Measurements from ENCODE around the gene ZMAT5. TPM values are rescaled to one million over a fixed set of nuclear protein-coding genes. Genes with fewer than 3 reads are reported as not detected.

Gene ZMAT5
- total RNA-seq, 1 experiment from 2014 or later, result 13.4 TPM

DNA sequence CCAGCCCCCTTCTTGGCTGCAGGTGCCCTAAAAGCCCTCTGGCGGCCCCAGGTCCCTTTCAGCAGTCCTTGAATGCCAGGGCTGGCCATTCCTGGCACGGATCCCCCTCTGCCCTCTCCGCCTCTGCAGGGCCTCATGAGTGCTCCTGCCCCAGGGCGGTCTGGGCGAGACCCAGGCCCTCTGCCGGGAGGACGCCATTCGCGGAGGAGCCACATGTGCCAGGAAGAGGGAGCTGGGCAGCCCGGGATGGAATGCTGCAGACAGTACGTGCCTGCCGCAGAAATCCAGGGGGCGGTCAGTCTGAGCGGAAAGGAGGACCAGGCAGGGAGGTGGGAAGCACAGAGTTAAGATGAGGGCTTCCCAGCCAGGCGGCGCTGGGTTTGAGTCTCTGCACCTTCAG is 44.2 kb downstream of the ZMAT5 start:
- Mint-ChIP-seq H3K27me3 (ENCODE audit: low read depth) (peaks cover 47% of the 10 kb centered on the region), H3K27ac (no peak overlapping the region), H3K9me3 (no peaks in the 10 kb centered on the region), H3K4me1 (no peaks in the 10 kb centered on the region), H3K4me3 (no peak overlapping the region), H3K36me3 (no peaks in the 10 kb centered on the region)
- no peak for DNase-seq (ENCODE audit: low spot score)
- TF ChIP-seq GTF2I (CRISPR knock-in tag; conservative IDR thresholded peaks at IDR 0.05) (no peak), TCF7 (CRISPR knock-in tag; IDR thresholded peaks at IDR 0.05; ENCODE audit: low read depth) (no peak), FOXJ3 (CRISPR knock-in tag; IDR thresholded peaks at IDR 0.05; ENCODE audit: borderline replicate concordance) (no peak), ZNF671 (CRISPR knock-in tag; IDR thresholded peaks at IDR 0.05) (no peak), SMAD4 (CRISPR knock-in tag; IDR thresholded peaks at IDR 0.05) (no peak), FOXK1 (CRISPR knock-in tag; IDR thresholded peaks at IDR 0.05) (no peak), ZNF423 (CRISPR knock-in tag; IDR thresholded peaks at IDR 0.05) (no peak), KAT7 (CRISPR knock-in tag; IDR thresholded peaks at IDR 0.05; ENCODE audit: borderline replicate concordance) (no peak), ZNF138 (CRISPR knock-in tag; conservative IDR thresholded peaks at IDR 0.05) (no peak), RELA (CRISPR knock-in tag; IDR thresholded peaks at IDR 0.05; ENCODE audit: borderline replicate concordance) (no peak), ZNF281 (CRISPR knock-in tag; IDR thresholded peaks at IDR 0.05) (no peak), ZNF416 (CRISPR knock-in tag; IDR thresholded peaks at IDR 0.05) (no peak), ATF6 (CRISPR knock-in tag; IDR thresholded peaks at IDR 0.05) (no peak), ATF1 (CRISPR knock-in tag; IDR thresholded peaks at IDR 0.05) (no peak)
- TF ChIP-seq, protein P1, sequence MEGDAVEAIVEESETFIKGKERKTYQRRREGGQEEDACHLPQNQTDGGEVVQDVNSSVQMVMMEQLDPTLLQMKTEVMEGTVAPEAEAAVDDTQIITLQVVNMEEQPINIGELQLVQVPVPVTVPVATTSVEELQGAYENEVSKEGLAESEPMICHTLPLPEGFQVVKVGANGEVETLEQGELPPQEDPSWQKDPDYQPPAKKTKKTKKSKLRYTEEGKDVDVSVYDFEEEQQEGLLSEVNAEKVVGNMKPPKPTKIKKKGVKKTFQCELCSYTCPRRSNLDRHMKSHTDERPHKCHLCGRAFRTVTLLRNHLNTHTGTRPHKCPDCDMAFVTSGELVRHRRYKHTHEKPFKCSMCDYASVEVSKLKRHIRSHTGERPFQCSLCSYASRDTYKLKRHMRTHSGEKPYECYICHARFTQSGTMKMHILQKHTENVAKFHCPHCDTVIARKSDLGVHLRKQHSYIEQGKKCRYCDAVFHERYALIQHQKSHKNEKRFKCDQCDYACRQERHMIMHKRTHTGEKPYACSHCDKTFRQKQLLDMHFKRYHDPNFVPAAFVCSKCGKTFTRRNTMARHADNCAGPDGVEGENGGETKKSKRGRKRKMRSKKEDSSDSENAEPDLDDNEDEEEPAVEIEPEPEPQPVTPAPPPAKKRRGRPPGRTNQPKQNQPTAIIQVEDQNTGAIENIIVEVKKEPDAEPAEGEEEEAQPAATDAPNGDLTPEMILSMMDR (IDR thresholded peaks at IDR 0.05), result no peak
- ChIA-PET CTCF (interaction anchor here (0.5 to 2.9 kb wide), 4 partner anchors 19 to 405 kb away, joined by 3 to 12 read pairs (median 4); no protein-coding TSS in a partner anchor), POLR2A (no interaction called here)
- ATAC-seq, result no peak

DNA sequence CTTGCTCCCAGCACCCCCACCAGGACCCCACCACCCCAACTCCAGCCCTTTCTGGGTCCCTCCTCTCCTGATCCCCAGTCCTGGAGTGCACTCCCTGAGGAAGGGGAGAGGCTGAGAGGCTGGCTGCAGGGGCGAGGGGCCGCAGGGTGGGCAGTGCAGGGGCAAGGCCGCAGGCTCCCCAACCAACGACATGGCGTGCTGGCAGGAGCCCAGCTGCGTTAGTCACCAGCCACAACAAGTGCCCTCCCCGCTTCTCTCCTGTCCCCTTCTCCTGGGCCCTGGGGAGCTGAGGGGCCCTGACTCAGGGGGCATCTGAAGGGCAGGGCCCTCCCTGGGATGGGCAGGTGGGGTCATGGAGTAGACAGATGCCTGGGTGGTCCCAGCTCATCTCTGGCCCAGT is 44.7 kb downstream of the ZMAT5 start:
- peaks cover 50% of the 10 kb centered on the region for H3K27me3 Mint-ChIP-seq (ENCODE audit: low read depth)
- POLR2A ChIA-PET, result no interaction called here
- no peak for TF ChIP-seq NFE2L1 (CRISPR knock-in tag; IDR thresholded peaks at IDR 0.05)
- no peak for TF ChIP-seq ZNF671 (CRISPR knock-in tag; IDR thresholded peaks at IDR 0.05)
- TF ChIP-seq HMGA2 (CRISPR knock-in tag; IDR thresholded peaks at IDR 0.05), result no peak
- no peak for TF ChIP-seq ZNF232 (CRISPR knock-in tag; IDR thresholded peaks at IDR 0.05)
- no peak for TF ChIP-seq ERG (CRISPR knock-in tag; IDR thresholded peaks at IDR 0.05)
- TF ChIP-seq ZNF121 (CRISPR knock-in tag; IDR thresholded peaks at IDR 0.05), result no peak
- TF ChIP-seq SOX15 (CRISPR knock-in tag; IDR thresholded peaks at IDR 0.05), result no peak
- TF ChIP-seq MXD4 (CRISPR knock-in tag; IDR thresholded peaks at IDR 0.05; ENCODE audit: borderline replicate concordance), result no peak
- no peak for TF ChIP-seq ATF3 (CRISPR knock-in tag; conservative IDR thresholded peaks at IDR 0.05)
- TF ChIP-seq, protein P2, sequence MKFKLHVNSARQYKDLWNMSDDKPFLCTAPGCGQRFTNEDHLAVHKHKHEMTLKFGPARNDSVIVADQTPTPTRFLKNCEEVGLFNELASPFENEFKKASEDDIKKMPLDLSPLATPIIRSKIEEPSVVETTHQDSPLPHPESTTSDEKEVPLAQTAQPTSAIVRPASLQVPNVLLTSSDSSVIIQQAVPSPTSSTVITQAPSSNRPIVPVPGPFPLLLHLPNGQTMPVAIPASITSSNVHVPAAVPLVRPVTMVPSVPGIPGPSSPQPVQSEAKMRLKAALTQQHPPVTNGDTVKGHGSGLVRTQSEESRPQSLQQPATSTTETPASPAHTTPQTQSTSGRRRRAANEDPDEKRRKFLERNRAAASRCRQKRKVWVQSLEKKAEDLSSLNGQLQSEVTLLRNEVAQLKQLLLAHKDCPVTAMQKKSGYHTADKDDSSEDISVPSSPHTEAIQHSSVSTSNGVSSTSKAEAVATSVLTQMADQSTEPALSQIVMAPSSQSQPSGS (CRISPR knock-in tag; IDR thresholded peaks at IDR 0.05; ENCODE audit: borderline replicate concordance, low read depth), result no peak
- no peak overlapping the region for H3K27ac Mint-ChIP-seq
- H3K4me1 Mint-ChIP-seq, result no peaks in the 10 kb centered on the region
- no peaks in the 10 kb centered on the region for H3K36me3 Mint-ChIP-seq
- DNase-seq (ENCODE audit: low spot score) (no peak), ATAC-seq (no peak)
- H3K4me3 Mint-ChIP-seq, result no peak overlapping the region
- CTCF ChIA-PET, result interaction anchor here (0.5 to 2.9 kb wide), 4 partner anchors 20 to 405 kb away, joined by 3 to 12 read pairs (median 4); no protein-coding TSS in a partner anchor
- H3K9me3 Mint-ChIP-seq, result no peaks in the 10 kb centered on the region

Data from WTC11 (cell line).